Myocyte (in vitro differentiated cells): ENCODE results near the gene ACTR1A. TPM values are rescaled to one million over a fixed set of nuclear protein-coding genes. Genes with fewer than 3 reads are reported as not detected.

Experiments
- DNase-seq: peaks from one replicate; pipeline ENCODE4 v3.0.0-alpha.2; 2012; ENCODE audit warnings: low read depth
- microRNA counts: library from miRNA; unstranded; fragments of <30 nt; microRNA quantifications from one replicate; lab custom pipeline; 2016
- microRNA-seq: library from miRNA; unstranded; fragments of <30 nt; microRNA quantifications from one replicate; pipeline ENCODE4, GENCODE V29; 2016
- total RNA-seq: library from RNA; depleted of rRNA; stranded (reverse); fragments of >200 nt; gene quantifications from 2 replicates; pipeline ENCODE4 v1.2.3, GENCODE V29; 2014

Gene ACTR1A
- total RNA-seq, 1 donor from 2014 or later, result 206 TPM

GRCh38 chr10:102431452-102432124, 70.9 kb downstream of the ACTR1A start:
- peak; percentile 37 for DNase-seq

GRCh38 chr10:102429468-102429867, 73.0 kb downstream of the ACTR1A start:
- no peak for DNase-seq

MicroRNAs within 50 kb of the gene (microRNA counts, 767-probe panel; counts per million panel counts)
- microRNA hsa-miR-146b-3p (lab: Ali Mortazavi, UCI), result not detected
- microRNA hsa-miR-146b-5p (lab: Ali Mortazavi, UCI), result not detected

Small RNA genes within 50 kb of the gene (microRNA-seq; reads per million reads assigned to microRNA genes)
- gene MIR146B, result 38.3 reads per million, percentile 44 among the genes with 10 or more reads in this experiment

Other genes starting within 250 kb of the ACTR1A start
- 43.6 and 45.0 TPM in 2 replicates for gene NFKB2, start 107.0 kb downstream of the ACTR1A start, total RNA-seq
- 0.10 and 0.32 TPM in 2 replicates for gene PSD, start 83.9 kb downstream of the ACTR1A start, total RNA-seq
- 17.3 and 22.4 TPM in 2 replicates for gene FBXL15, start 81.9 kb downstream of the ACTR1A start, total RNA-seq
- 73.3 and 93.3 TPM in 2 replicates for gene CUEDC2, start 70.1 kb downstream of the ACTR1A start, total RNA-seq
- not detected in 2 replicates for gene C10orf95, start 51.2 kb downstream of the ACTR1A start, total RNA-seq
- gene SUFU, start 1.3 kb upstream of the ACTR1A start, total RNA-seq, result 3.1 and 4.0 TPM in 2 replicates
- 230 and 274 TPM in 2 replicates for gene TRIM8, start 141.8 kb upstream of the ACTR1A start, total RNA-seq
- gene ARL3, start 211.7 kb upstream of the ACTR1A start, total RNA-seq, result 6.2 TPM in 2 replicates
- 0.57 and 1.3 TPM in 2 replicates for gene SFXN2, start 211.9 kb upstream of the ACTR1A start, total RNA-seq
- 57.2 and 57.7 TPM in 2 replicates for gene WBP1L, start 241.2 kb upstream of the ACTR1A start, total RNA-seq